ENCODE data around the gene MBD3L2.
"Not testable (repeated sequence)": the region's sequence is repeated elsewhere in the genome, so short reads cannot be mapped to it uniquely, and the experiment has no call there.

Gene MBD3L2

DNA sequence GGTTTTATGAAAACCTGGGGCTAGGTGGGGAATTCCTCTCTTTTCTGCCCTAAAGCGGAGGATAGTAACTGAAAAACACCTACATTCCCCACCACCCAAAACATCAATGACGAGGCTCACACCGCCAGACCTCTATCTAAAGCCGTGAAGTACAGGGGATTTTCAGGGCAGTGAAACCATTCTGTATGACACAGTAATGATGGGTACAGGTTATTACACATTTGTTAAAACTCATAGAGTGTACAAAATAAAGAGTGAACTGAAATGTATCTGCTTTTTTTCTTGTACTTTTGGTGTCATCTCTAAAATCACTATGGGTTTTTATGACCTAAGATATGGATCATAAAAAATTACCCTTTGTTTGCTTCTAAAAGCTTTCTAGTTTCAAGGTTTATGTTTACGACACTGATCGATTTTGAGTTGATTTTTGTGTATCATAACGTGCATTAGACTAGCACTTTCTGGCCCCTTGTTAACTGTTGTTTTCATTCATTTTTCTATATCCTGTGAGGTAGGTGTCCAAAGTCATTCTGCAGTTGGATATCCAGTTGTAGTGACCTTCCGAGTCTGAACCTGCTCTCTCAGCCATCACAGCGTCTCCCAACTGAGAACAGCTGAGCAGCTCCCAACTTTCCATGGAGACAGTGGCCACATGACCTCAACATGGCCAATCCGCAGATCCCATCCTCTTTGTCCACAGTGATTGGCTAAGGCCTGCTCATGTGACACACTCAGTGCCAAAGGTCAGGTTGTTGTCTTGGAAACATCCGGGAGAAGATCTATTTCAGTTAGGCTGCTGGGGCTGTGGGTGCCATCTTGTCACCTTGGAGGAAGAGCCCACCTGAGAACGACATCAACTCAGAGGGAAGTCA, 38.2 kb upstream of the MBD3L2 start:
- no peak for TF ChIP-seq REST (IDR thresholded peaks at IDR 0.05; ENCODE audit: insufficient replicate concordance, low read depth)
- no peak for TF ChIP-seq CTCF (IDR thresholded peaks at IDR 0.05; ENCODE audit: insufficient read depth, low read length)
- TF ChIP-seq SPI1 (IDR thresholded peaks at IDR 0.05; ENCODE audit: borderline replicate concordance, low read depth): no peak
- no peak for TF ChIP-seq GABPA (IDR thresholded peaks at IDR 0.05; ENCODE audit: low read depth)
- no peak for TF ChIP-seq POLR2AphosphoS5 (IDR thresholded peaks at IDR 0.05; ENCODE audit: low read depth)
- DNase-seq (ENCODE audit: low read depth in 1 of 2, low spot score in 1 of 2): no peak
- Histone ChIP-seq H3K4me3 (replicated peaks; ENCODE audit: insufficient read depth, low read length) (no peak overlapping the region), H3K27me3 (ENCODE audit: insufficient read depth, poor library complexity, severe bottlenecking) (no peaks in the 10 kb centered on the region), H3K27ac (replicated peaks) (no peak overlapping the region)

DNA sequence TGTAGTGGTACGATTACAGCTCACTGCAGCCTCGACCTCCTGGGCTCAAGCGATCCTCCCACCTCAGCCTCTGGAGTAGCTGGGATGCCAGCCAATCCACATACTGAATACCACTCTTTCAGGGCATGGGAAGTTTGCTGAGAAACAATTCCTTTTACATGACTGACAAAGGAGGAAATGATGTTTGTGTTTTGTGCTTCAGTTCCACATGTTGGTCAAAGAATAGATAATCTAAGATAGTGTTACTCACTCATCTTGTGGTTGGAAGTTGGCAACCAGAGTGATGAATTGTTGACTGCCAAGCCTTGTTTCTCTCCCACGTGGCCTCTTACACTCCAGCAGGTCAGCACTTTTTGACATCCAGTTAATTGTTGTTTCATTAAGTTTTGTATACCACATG, 35.4 kb upstream of the MBD3L2 start:
- peak in 1 of 2 experiments; percentile 35 for DNase-seq (ENCODE audit: low read depth in 1 of 2, low spot score in 1 of 2)
- H3K27ac ChIP-seq (replicated peaks): no peak overlapping the region
- TF ChIP-seq GABPA (IDR thresholded peaks at IDR 0.05; ENCODE audit: low read depth) (no peak), SPI1 (IDR thresholded peaks at IDR 0.05; ENCODE audit: borderline replicate concordance, low read depth) (no peak), POLR2AphosphoS5 (IDR thresholded peaks at IDR 0.05; ENCODE audit: low read depth) (no peak), REST (IDR thresholded peaks at IDR 0.05; ENCODE audit: insufficient replicate concordance, low read depth) (no peak), CTCF (IDR thresholded peaks at IDR 0.05; ENCODE audit: insufficient read depth, low read length) (no peak)
- H3K27me3 ChIP-seq (ENCODE audit: insufficient read depth, poor library complexity, severe bottlenecking): no peaks in the 10 kb centered on the region
- no peak overlapping the region for H3K4me3 ChIP-seq (replicated peaks; ENCODE audit: insufficient read depth, low read length)

DNA sequence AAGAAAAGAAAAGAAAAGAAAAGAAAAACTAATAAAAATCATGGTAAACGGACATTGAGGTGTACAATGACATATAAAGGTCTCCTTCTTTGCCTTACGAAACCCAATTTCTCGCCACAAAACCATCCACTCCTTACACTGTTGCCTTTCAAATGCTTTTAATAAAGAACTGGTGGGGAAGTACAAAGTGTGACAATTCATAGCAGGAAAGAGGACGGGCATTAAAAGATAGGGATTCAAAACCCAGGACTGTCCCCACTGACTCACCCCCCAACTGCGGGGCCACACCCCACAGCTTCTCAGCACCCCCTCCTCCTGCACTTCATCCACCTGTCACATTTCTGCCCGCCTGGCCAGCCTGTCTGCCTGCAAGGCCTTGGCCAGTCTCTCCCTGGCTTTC, 30.3 kb upstream of the MBD3L2 start:
- DNase-seq (ENCODE audit: low read depth in 1 of 2, low spot score in 1 of 2): no peak
- Histone ChIP-seq H3K27me3 (ENCODE audit: insufficient read depth, poor library complexity, severe bottlenecking) (no peaks in the 10 kb centered on the region), H3K4me3 (replicated peaks; ENCODE audit: insufficient read depth, low read length) (no peak overlapping the region), H3K27ac (replicated peaks) (no peak overlapping the region)
- no peak for TF ChIP-seq CTCF (IDR thresholded peaks at IDR 0.05; ENCODE audit: insufficient read depth, low read length)
- TF ChIP-seq GABPA (IDR thresholded peaks at IDR 0.05; ENCODE audit: low read depth): no peak
- TF ChIP-seq REST (IDR thresholded peaks at IDR 0.05; ENCODE audit: insufficient replicate concordance, low read depth): no peak
- TF ChIP-seq SPI1 (IDR thresholded peaks at IDR 0.05; ENCODE audit: borderline replicate concordance, low read depth): no peak
- no peak for TF ChIP-seq POLR2AphosphoS5 (IDR thresholded peaks at IDR 0.05; ENCODE audit: low read depth)

- H3K27me3 ChIP-seq (ENCODE audit: insufficient read depth, poor library complexity, severe bottlenecking); DNase-seq (ENCODE audit: low read depth in 1 of 2, low spot score in 1 of 2); H3K4me3 ChIP-seq (replicated peaks; ENCODE audit: insufficient read depth, low read length); H3K27ac ChIP-seq (replicated peaks): not testable (repeated sequence)
Observed at GRCh38 chr19:7021331-7021730, 27.8 kb upstream of the MBD3L2 start, which contains the start of gene MBD3L2B. TSS of gene MBD3L2B (minus strand) at chr19:7021431. CDS start at chr19:7021397, 34 bp downstream.

- H3K27ac ChIP-seq (replicated peaks); H3K4me3 ChIP-seq (replicated peaks; ENCODE audit: insufficient read depth, low read length); DNase-seq (ENCODE audit: low read depth in 1 of 2, low spot score in 1 of 2); H3K27me3 ChIP-seq (ENCODE audit: insufficient read depth, poor library complexity, severe bottlenecking): not testable (repeated sequence)
Observed at GRCh38 chr19:7028790-7029189, 20.3 kb upstream of the MBD3L2 start.
